GM12878 (cell line): ENCODE measurements around the gene SORBS1. TPM values are rescaled to one million over a fixed set of nuclear protein-coding genes. Genes with fewer than 3 reads are reported as not detected.

Source experiments
- ATF2 ChIP-seq: IDR thresholded peaks from 2 replicates; pipeline ENCODE4 v1.6.1; 2012; ENCODE audit warnings: low read length, inconsistent platforms
- ATF7 ChIP-seq: fragments of 450-650 bp; IDR thresholded peaks from 2 replicates; pipeline ENCODE4 v1.6.1; 2016; ENCODE audit warnings: low read depth, mild to moderate bottlenecking
- BCL3 ChIP-seq: IDR thresholded peaks from 2 replicates; pipeline ENCODE4 v1.6.1; 2011; ENCODE audit warnings: borderline replicate concordance, low read depth, mild to moderate bottlenecking, moderate library complexity, low read length; ENCODE audit not compliant: insufficient read depth, poor library complexity, severe bottlenecking
- E4F1 ChIP-seq: fragments of 450-650 bp; IDR thresholded peaks from 2 replicates; pipeline ENCODE4 v1.6.1; 2018; ENCODE audit warnings: borderline replicate concordance, mild to moderate bottlenecking; ENCODE audit not compliant: partially characterized antibody
- EZH2 ChIP-seq: IDR thresholded peaks from 2 replicates; pipeline ENCODE4 v1.6.1; 2012; ENCODE audit warnings: low read depth, mild to moderate bottlenecking, control low read depth, inconsistent platforms, low read length, borderline replicate concordance; ENCODE audit not compliant: control insufficient read depth
- FOS ChIP-seq: IDR thresholded peaks from 3 replicates; pipeline ENCODE4 v1.6.1; 2011; ENCODE audit warnings: borderline replicate concordance; ENCODE audit not compliant: insufficient read length; ENCODE audit errors: extremely low read depth
- FOXM1 ChIP-seq: IDR thresholded peaks from 2 replicates; pipeline ENCODE4 v1.6.1; 2012; ENCODE audit warnings: low read depth, mild to moderate bottlenecking, inconsistent platforms, low read length, moderate library complexity
- GATAD2B ChIP-seq: fragments of 450-650 bp; conservative IDR thresholded peaks from 2 replicates; pipeline ENCODE4 v1.6.1; 2017; ENCODE audit warnings: low read depth, mild to moderate bottlenecking, moderate library complexity
- HSF1 ChIP-seq: fragments of 150-350 bp; IDR thresholded peaks from 2 replicates; pipeline ENCODE4 v1.6.1; 2014; ENCODE audit warnings: mild to moderate bottlenecking, low read depth, low read length
- JUNB ChIP-seq: IDR thresholded peaks from 2 replicates; pipeline ENCODE4 v1.6.1; 2016; ENCODE audit warnings: antibody characterized with exemption, mild to moderate bottlenecking
- KAT2A ChIP-seq: conservative IDR thresholded peaks from 2 replicates; pipeline ENCODE4 v1.6.1; 2011; ENCODE audit warnings: low read depth, low read length; ENCODE audit not compliant: control insufficient read depth
- MEF2B ChIP-seq: fragments of 450-650 bp; IDR thresholded peaks from 2 replicates; pipeline ENCODE4 v1.6.1; 2018; ENCODE audit warnings: mild to moderate bottlenecking, moderate library complexity; ENCODE audit not compliant: partially characterized antibody, poor library complexity, severe bottlenecking
- MTA2 ChIP-seq: fragments of 450-650 bp; IDR thresholded peaks from 2 replicates; pipeline ENCODE4 v1.6.1; 2016; ENCODE audit warnings: low read depth, mild to moderate bottlenecking, moderate library complexity
- NBN ChIP-seq: fragments of 450-650 bp; IDR thresholded peaks from 2 replicates; pipeline ENCODE4 v1.6.1; 2016
- NRF1 ChIP-seq: conservative IDR thresholded peaks from 2 replicates; pipeline ENCODE4 v1.6.1; 2011; ENCODE audit warnings: mild to moderate bottlenecking, low read depth, low read length, improper control_type of control experiment
- POLR2A ChIP-seq: IDR thresholded peaks from 2 replicates; pipeline ENCODE4 v1.6.1; 2011; ENCODE audit warnings: low read depth, mild to moderate bottlenecking, low read length
- RELB ChIP-seq: fragments of 450-650 bp; IDR thresholded peaks from 2 replicates; pipeline ENCODE4 v1.6.1; 2017; ENCODE audit warnings: low read depth, mild to moderate bottlenecking, moderate library complexity
- RFX5 ChIP-seq: IDR thresholded peaks from 2 replicates; pipeline ENCODE4 v1.6.1; 2011; ENCODE audit warnings: low read depth, low read length, improper control_type of control experiment
- RUNX3 ChIP-seq: IDR thresholded peaks from 2 replicates; pipeline ENCODE4 v1.6.1; 2012; ENCODE audit warnings: low read length, inconsistent platforms
- TBL1XR1 ChIP-seq: IDR thresholded peaks from 2 replicates; pipeline ENCODE4 v1.6.1; 2012; ENCODE audit warnings: low read depth, low read length, improper control_type of control experiment
- ZBED1 ChIP-seq: IDR thresholded peaks from 2 replicates; pipeline ENCODE4 v1.6.1; 2016; ENCODE audit warnings: borderline replicate concordance
- ZNF207 ChIP-seq: fragments of 450-650 bp; IDR thresholded peaks from 2 replicates; pipeline ENCODE4 v1.6.1; 2014; ENCODE audit warnings: antibody characterized with exemption, mild to moderate bottlenecking, borderline replicate concordance
- ZNF274 ChIP-seq: IDR thresholded peaks from one replicate; pipeline ENCODE4 v1.8.0; 2011; ENCODE audit not compliant: insufficient read length, insufficient read depth
- polyA plus RNA-seq, 11 experiments: library from polyadenylated mRNA; depleted of rRNA in 4 of 11; unstranded in 6 of 11; stranded (reverse) in 5 of 11; fragments of >200 nt; fragmentation: Nextera tagmentation in 4 of 11; fragmentation: Illumina TruSeq in 1 of 11; extraction: Ambion mirVana in 4 of 11; extraction: Trizol in 1 of 11; gene quantifications; 1 replicate in 1 of 11; 2 replicates in 10 of 11; pipeline versions ENCODE4 v1.2.1 to v1.2.3, GENCODE V29; 2011 to 2016; ENCODE audit warnings: inconsistent platforms in 2 of 11, missing spikeins in 2 of 11, low read depth in 1 of 11
- total RNA-seq, 4 experiments: library from RNA; depleted of rRNA in 3 of 4; stranded (reverse); fragments of >200 nt in 3 of 4; fragmentation: Illumina TruSeq in 1 of 4; extraction: Trizol in 1 of 4; gene quantifications; 2 replicates each; pipeline versions ENCODE4 v1.2.1 to v1.2.3, GENCODE V29; 2013 to 2021

SORBS1 gene
- total and polyA plus RNA-seq, 10 of the 15 experiments (the other 5 are each of a cell fraction or from before 2014, with no cell fraction given): 0.13 to 0.75 (median 0.39) TPM

- no peak for TF ChIP-seq TBL1XR1
- no peak for TF ChIP-seq EZH2
- TF ChIP-seq KAT2A: no peak
- peak; percentile 56; the same call in 1 of the 2 replicates for TF ChIP-seq RUNX3
- peak; percentile 25; the same call in 1 of the 2 replicates for TF ChIP-seq JUNB
- TF ChIP-seq ZNF207: no peak
- no peak for TF ChIP-seq MEF2B
- peak; percentile 35; the same call in 1 of the 2 replicates for TF ChIP-seq FOXM1
- TF ChIP-seq E4F1: no peak
- no peak for TF ChIP-seq NRF1
- no peak for TF ChIP-seq BCL3
- TF ChIP-seq FOS: no peak
- no peak for TF ChIP-seq MTA2
- peak; percentile 97 for TF ChIP-seq ATF2
- no peak for TF ChIP-seq HSF1
- no peak for TF ChIP-seq GATAD2B
- no peak for TF ChIP-seq ZBED1
- TF ChIP-seq NBN: no peak
- TF ChIP-seq ATF7: peak; percentile 98
- no peak for TF ChIP-seq ZNF274
- no peak for TF ChIP-seq POLR2A
- no peak for TF ChIP-seq RFX5
- TF ChIP-seq RELB: no peak
Measured at GRCh38 chr10:95266674-95267095, 294.5 kb downstream of the SORBS1 start (continued).
